HepG2 (cell line): ENCODE results near the gene FTL. TPM values are rescaled to one million over a fixed set of nuclear protein-coding genes. Genes with fewer than 3 reads are reported as not detected.

Experiments used
- CREM ChIP-seq, 2 experiments: sonication (generic) in 1 of 2; formaldehyde crosslinking in 1 of 2; IDR thresholded peaks; 2 replicates each; pipeline versions ENCODE4 v1.4.0 to v1.6.1; 2016 to 2020; ENCODE audit warnings: antibody characterized with exemption in 1 of 2, mild to moderate bottlenecking in 1 of 2, missing genetic modification reagents in 1 of 2
- IKZF4 ChIP-seq: sonication (generic); formaldehyde crosslinking; IDR thresholded peaks from 2 replicates; pipeline ENCODE4 v1.5.1; 2020; ENCODE audit warnings: borderline replicate concordance, mild to moderate bottlenecking, low read depth, missing genetic modification reagents; ENCODE audit errors: not compliant biosample characterization
- NFIB ChIP-seq: sonication (generic); formaldehyde crosslinking; IDR thresholded peaks from 2 replicates; pipeline ENCODE4 v1.9.0; 2021; ENCODE audit warnings: missing genetic modification reagents, mild to moderate bottlenecking, borderline replicate concordance
- PAWR ChIP-seq: sonication (generic); formaldehyde crosslinking; IDR thresholded peaks from 2 replicates; pipeline ENCODE4 v1.4.0; 2020; ENCODE audit warnings: missing genetic modification reagents, mild to moderate bottlenecking, borderline replicate concordance
- PHF8 ChIP-seq: sonication (generic); formaldehyde crosslinking; IDR thresholded peaks from 2 replicates; pipeline ENCODE4 v1.5.0; 2020; ENCODE audit warnings: missing genetic modification reagents
- RBFOX2 ChIP-seq: fragments of 200-400 bp; formaldehyde crosslinking; IDR thresholded peaks from 2 replicates; pipeline ENCODE4 v1.6.1; 2017; ENCODE audit warnings: low read depth, mild to moderate bottlenecking, low read length
- SP2 ChIP-seq: sonication (generic); formaldehyde crosslinking; IDR thresholded peaks from 2 replicates; pipeline ENCODE4 v1.5.1; 2020; ENCODE audit warnings: mild to moderate bottlenecking, missing genetic modification reagents
- TCF7 ChIP-seq: sonication (generic); IDR thresholded peaks from 2 replicates; pipeline ENCODE4 v1.6.1; 2016; ENCODE audit warnings: antibody characterized with exemption, low read depth
- ZKSCAN8 ChIP-seq: IDR thresholded peaks from 2 replicates; pipeline ENCODE4 v1.6.1; 2016; ENCODE audit warnings: borderline replicate concordance, missing genetic modification reagents, missing compliant biosample characterization
- ZNF143 ChIP-seq: sonication (generic); formaldehyde crosslinking; IDR thresholded peaks from 2 replicates; pipeline ENCODE4 v1.4.0; 2020; ENCODE audit warnings: missing genetic modification reagents
- ZNF354B ChIP-seq: sonication (generic); formaldehyde crosslinking; IDR thresholded peaks from 2 replicates; pipeline ENCODE4 v1.8.0; 2022; ENCODE audit warnings: mild to moderate bottlenecking, missing genetic modification reagents
- polyA plus RNA-seq, 8 experiments: library from polyadenylated mRNA; depleted of rRNA in 3 of 8; stranded (reverse) in 7 of 8; unstranded in 1 of 8; fragments of >200 nt; fragmentation: Illumina TruSeq in 4 of 8; extraction: Trizol in 4 of 8; gene quantifications; 2 replicates each; pipeline versions ENCODE4 v1.2.1 to v1.2.3, GENCODE V29; 2011 to 2016; ENCODE audit warnings: low read depth in 4 of 8, missing spikeins in 1 of 8, mixed read lengths in 1 of 8; ENCODE audit not compliant: insufficient read depth in 1 of 8
- total RNA-seq, 5 experiments: library from RNA; depleted of rRNA; stranded (reverse); fragments of >200 nt; fragmentation: Illumina TruSeq; extraction: Trizol; gene quantifications; 2 replicates each; pipeline ENCODE4 v1.2.3, GENCODE V29; 2016; ENCODE audit warnings: low read depth in 1 of 5
- TF ChIP-seq, protein P1 (sequence below): sonication (generic); formaldehyde crosslinking; IDR thresholded peaks from one replicate; pipeline ENCODE4 v1.5.1; 2020; ENCODE audit warnings: mild to moderate bottlenecking, missing genetic modification reagents; ENCODE audit errors: not compliant biosample characterization
- TF ChIP-seq, protein P2 (sequence below): sonication (generic); formaldehyde crosslinking; IDR thresholded peaks from 2 replicates; pipeline ENCODE4 v1.4.0; 2020; ENCODE audit warnings: missing genetic modification reagents, borderline replicate concordance
- TF ChIP-seq, protein P3 (sequence below): sonication (generic); formaldehyde crosslinking; IDR thresholded peaks from 2 replicates; pipeline ENCODE4 v1.8.1; 2022; ENCODE audit warnings: low read depth, mild to moderate bottlenecking, missing genetic modification reagents

FTL gene
- total and polyA plus RNA-seq, 2 of the 13 experiments (the other 11 are each of a cell fraction or from before 2014, with no cell fraction given), result 2,721 to 8,800 TPM

DNA sequence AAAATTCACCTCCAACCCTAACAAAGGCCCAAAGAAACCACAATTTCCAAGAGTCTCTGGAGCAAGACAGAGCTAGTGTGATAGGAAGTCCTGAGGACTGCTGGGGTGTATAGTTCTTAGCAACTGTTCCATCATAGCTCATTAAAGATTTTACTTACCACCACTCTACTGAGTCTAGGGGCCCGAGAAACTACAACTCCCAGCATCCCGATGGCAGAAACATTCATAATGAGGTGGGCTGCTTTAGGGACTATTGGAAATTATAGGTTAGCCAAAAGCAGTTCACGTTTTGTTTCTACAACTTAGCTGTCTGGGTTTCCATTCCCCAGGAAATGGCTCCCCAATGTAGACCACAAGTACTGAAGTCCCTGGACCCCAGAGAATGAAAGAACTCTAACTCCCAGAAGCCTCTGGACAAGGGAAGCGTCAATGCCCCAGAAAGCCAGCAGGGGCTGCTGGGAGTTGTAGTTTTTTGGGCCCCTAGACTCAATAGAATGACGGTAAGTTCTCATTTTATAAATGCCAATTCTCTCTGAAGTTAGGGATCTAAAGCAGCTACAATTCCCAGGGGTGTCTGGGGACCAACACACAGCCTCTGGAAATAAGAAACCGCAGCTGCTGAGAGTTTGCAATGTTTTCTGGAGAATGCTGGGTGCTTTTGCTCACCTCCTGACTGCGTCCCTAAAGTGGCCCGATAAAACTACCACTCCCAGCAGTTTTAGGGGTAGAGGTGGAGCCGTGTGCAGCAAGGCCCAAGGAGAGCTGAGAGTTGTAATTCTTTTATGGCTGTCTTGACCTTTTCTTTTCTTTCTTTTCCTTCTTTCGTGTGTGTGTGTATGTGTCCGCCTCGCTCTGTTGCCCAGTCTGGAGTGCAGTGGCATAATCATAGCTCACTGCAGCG lies 11.1 kb downstream of the FTL start (continued):
- TF ChIP-seq, protein P1, sequence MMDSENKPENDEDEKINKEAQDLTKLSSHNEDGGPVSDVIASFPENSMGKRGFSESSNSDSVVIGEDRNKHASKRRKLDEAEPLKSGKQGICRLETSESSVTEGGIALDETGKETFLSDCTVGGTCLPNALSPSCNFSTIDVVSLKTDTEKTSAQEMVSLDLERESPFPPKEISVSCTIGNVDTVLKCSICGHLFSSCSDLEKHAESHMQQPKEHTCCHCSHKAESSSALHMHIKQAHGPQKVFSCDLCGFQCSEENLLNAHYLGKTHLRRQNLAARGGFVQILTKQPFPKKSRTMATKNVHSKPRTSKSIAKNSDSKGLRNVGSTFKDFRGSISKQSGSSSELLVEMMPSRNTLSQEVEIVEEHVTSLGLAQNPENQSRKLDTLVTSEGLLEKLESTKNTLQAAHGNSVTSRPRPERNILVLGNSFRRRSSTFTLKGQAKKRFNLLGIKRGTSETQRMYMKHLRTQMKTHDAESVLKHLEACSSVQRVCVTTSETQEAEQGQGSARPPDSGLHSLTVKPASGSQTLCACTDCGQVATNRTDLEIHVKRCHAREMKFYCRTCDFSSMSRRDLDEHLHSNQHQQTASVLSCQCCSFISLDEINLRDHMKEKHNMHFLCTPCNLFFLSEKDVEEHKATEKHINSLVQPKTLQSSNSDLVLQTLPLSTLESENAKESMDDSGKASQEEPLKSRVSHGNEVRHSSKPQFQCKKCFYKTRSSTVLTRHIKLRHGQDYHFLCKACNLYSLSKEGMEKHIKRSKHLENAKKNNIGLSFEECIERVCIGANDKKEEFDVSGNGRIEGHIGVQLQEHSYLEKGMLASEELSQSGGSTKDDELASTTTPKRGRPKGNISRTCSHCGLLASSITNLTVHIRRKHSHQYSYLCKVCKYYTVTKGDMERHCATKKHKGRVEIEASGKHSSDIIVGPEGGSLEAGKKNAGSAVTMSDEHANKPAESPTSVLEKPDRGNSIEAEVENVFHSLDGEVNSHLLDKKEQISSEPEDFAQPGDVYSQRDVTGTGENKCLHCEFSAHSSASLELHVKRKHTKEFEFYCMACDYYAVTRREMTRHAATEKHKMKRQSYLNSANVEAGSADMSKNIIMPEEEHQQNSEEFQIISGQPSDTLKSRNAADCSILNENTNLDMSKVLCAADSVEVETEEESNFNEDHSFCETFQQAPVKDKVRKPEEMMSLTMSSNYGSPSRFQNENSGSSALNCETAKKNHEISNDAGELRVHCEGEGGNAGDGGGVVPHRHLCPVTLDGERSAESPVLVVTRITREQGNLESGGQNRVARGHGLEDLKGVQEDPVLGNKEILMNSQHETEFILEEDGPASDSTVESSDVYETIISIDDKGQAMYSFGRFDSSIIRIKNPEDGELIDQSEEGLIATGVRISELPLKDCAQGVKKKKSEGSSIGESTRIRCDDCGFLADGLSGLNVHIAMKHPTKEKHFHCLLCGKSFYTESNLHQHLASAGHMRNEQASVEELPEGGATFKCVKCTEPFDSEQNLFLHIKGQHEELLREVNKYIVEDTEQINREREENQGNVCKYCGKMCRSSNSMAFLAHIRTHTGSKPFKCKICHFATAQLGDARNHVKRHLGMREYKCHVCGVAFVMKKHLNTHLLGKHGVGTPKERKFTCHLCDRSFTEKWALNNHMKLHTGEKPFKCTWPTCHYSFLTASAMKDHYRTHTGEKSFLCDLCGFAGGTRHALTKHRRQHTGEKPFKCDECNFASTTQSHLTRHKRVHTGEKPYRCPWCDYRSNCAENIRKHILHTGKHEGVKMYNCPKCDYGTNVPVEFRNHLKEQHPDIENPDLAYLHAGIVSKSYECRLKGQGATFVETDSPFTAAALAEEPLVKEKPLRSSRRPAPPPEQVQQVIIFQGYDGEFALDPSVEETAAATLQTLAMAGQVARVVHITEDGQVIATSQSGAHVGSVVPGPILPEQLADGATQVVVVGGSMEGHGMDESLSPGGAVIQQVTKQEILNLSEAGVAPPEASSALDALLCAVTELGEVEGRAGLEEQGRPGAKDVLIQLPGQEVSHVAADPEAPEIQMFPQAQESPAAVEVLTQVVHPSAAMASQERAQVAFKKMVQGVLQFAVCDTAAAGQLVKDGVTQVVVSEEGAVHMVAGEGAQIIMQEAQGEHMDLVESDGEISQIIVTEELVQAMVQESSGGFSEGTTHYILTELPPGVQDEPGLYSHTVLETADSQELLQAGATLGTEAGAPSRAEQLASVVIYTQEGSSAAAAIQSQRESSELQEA, result no peak
- TF ChIP-seq SP2 (CRISPR knock-in tag) (no peak), ZNF354B (no peak), TCF7 (no peak), PAWR (CRISPR knock-in tag) (no peak), ZKSCAN8 (CRISPR knock-in tag) (no peak), PHF8 (CRISPR knock-in tag) (no peak), RBFOX2 (no peak), CREM (IDR thresholded peaks at IDR 0.05) (peak; percentile 92), CREM (CRISPR knock-in tag; IDR thresholded peaks at IDR 0.05) (no peak), IKZF4 (CRISPR knock-in tag) (no peak), NFIB (no peak), ZNF143 (CRISPR knock-in tag) (peak; percentile 91)
- TF ChIP-seq, protein P2, sequence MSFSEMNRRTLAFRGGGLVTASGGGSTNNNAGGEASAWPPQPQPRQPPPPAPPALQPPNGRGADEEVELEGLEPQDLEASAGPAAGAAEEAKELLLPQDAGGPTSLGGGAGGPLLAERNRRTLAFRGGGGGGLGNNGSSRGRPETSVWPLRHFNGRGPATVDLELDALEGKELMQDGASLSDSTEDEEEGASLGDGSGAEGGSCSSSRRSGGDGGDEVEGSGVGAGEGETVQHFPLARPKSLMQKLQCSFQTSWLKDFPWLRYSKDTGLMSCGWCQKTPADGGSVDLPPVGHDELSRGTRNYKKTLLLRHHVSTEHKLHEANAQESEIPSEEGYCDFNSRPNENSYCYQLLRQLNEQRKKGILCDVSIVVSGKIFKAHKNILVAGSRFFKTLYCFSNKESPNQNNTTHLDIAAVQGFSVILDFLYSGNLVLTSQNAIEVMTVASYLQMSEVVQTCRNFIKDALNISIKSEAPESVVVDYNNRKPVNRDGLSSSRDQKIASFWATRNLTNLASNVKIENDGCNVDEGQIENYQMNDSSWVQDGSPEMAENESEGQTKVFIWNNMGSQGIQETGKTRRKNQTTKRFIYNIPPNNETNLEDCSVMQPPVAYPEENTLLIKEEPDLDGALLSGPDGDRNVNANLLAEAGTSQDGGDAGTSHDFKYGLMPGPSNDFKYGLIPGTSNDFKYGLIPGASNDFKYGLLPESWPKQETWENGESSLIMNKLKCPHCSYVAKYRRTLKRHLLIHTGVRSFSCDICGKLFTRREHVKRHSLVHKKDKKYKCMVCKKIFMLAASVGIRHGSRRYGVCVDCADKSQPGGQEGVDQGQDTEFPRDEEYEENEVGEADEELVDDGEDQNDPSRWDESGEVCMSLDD (CRISPR knock-in tag), result no peak
- TF ChIP-seq, protein P3, sequence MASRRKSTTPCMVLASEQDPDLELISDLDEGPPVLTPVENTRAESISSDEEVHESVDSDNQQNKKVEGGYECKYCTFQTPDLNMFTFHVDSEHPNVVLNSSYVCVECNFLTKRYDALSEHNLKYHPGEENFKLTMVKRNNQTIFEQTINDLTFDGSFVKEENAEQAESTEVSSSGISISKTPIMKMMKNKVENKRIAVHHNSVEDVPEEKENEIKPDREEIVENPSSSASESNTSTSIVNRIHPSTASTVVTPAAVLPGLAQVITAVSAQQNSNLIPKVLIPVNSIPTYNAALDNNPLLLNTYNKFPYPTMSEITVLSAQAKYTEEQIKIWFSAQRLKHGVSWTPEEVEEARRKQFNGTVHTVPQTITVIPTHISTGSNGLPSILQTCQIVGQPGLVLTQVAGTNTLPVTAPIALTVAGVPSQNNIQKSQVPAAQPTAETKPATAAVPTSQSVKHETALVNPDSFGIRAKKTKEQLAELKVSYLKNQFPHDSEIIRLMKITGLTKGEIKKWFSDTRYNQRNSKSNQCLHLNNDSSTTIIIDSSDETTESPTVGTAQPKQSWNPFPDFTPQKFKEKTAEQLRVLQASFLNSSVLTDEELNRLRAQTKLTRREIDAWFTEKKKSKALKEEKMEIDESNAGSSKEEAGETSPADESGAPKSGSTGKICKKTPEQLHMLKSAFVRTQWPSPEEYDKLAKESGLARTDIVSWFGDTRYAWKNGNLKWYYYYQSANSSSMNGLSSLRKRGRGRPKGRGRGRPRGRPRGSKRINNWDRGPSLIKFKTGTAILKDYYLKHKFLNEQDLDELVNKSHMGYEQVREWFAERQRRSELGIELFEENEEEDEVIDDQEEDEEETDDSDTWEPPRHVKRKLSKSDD (CRISPR knock-in tag), result no peak
